IMR-90 (cell line): Measurements from ENCODE around the gene PAWR. TPM values are rescaled to one million over a fixed set of nuclear protein-coding genes. Genes with fewer than 3 reads are reported as not detected.

Experiments
- ATAC-seq: fragments of 200-7000 bp; cut with Tn5 transposase; 2 replicates; pipeline ENCODE4 v1.9.1; 2020; ENCODE audit warnings: low read depth, mild to moderate bottlenecking, moderate library complexity
- BruUV-seq: library from RNA; stranded (reverse); fragments of 400-500 nt; replicated peaks from 2 replicates; lab custom pipeline; 2021; lab: Mats Ljungman, UMichigan
- CTCF ChIA-PET: fragments of 300-600 bp; formaldehyde crosslinking; extraction: SDS; loops from one replicate; lab custom pipeline; 2021; ENCODE audit warnings: antibody characterized with exemption; lab: Yijun Ruan, JAX
- POLR2A ChIA-PET: fragments of 300-600 bp; sonication (Branson Sonifier 250); formaldehyde crosslinking; loops from one replicate; lab custom pipeline; 2022; ENCODE audit warnings: antibody characterized with exemption; ENCODE audit not compliant: unreplicated experiment; lab: Charles Lee
- DNase-seq: peaks from one replicate; pipeline ENCODE4 v3.0.0; 2013
- H2AFZ ChIP-seq: replicated peaks from 2 replicates; pipeline ENCODE3; 2013; ENCODE audit warnings: low read length, mild to moderate bottlenecking; ENCODE audit not compliant: poor library complexity
- H2AK5ac ChIP-seq: 2 replicates; pipeline ENCODE4 v1.6.1; 2013; ENCODE audit warnings: low read depth, low read length, inconsistent platforms
- H2AK9ac ChIP-seq: replicated peaks from 2 replicates; pipeline ENCODE3; 2013; ENCODE audit warnings: mild to moderate bottlenecking, low read depth, low read length, moderate library complexity; ENCODE audit not compliant: poor library complexity
- H2BK120ac ChIP-seq: 2 replicates; pipeline ENCODE4 v1.6.1; 2013; ENCODE audit warnings: low read depth, low read length, inconsistent platforms
- H2BK15ac ChIP-seq: 3 replicates; pipeline ENCODE4 v1.6.1; 2013; ENCODE audit warnings: low read depth, low read length, inconsistent platforms
- H2BK20ac ChIP-seq: 2 replicates; pipeline ENCODE4 v1.6.1; 2013; ENCODE audit warnings: low read depth, mild to moderate bottlenecking, inconsistent platforms, low read length, moderate library complexity
- H2BK5ac ChIP-seq: 2 replicates; pipeline ENCODE4 v1.6.1; 2013; ENCODE audit warnings: mild to moderate bottlenecking, low read depth, low read length, inconsistent platforms; ENCODE audit not compliant: poor library complexity, severe bottlenecking
- H3K14ac ChIP-seq: replicated peaks from 2 replicates; pipeline ENCODE4 v1.6.1; 2013; ENCODE audit warnings: low read depth, low read length, inconsistent platforms
- H3K18ac ChIP-seq: 2 replicates; pipeline ENCODE4 v1.6.1; 2013; ENCODE audit warnings: low read depth, low read length, control low read depth
- H3K23ac ChIP-seq: 2 replicates; pipeline ENCODE4 v1.6.1; 2013; ENCODE audit warnings: low read depth, low read length, inconsistent platforms
- H3K27ac ChIP-seq: 2 replicates; pipeline ENCODE4 v1.5.1; 2013; ENCODE audit warnings: mild to moderate bottlenecking, control low read depth, low read length; ENCODE audit not compliant: insufficient read depth
- H3K27me3 ChIP-seq: 2 replicates; pipeline ENCODE4 v1.6.1; 2013; ENCODE audit warnings: low read length; ENCODE audit not compliant: control insufficient read depth, insufficient read depth
- H3K36me3 ChIP-seq: 2 replicates; pipeline ENCODE4 v1.6.1; 2013; ENCODE audit warnings: low read length, mixed read lengths; ENCODE audit not compliant: control insufficient read depth, insufficient read depth
- H3K4ac ChIP-seq: 2 replicates; pipeline ENCODE4 v1.6.1; 2013; ENCODE audit warnings: low read depth, low read length, inconsistent platforms
- H3K4me1 ChIP-seq: 2 replicates; pipeline ENCODE4 v1.6.1; 2013; ENCODE audit warnings: low read length, mixed read lengths; ENCODE audit not compliant: control insufficient read depth, insufficient read depth
- H3K4me2 ChIP-seq: 2 replicates; pipeline ENCODE4 v1.6.1; 2013; ENCODE audit warnings: low read depth, mild to moderate bottlenecking, control low read depth, low read length, moderate library complexity
- H3K4me3 ChIP-seq: 2 replicates; pipeline ENCODE4 v1.5.1; 2013; ENCODE audit warnings: low read depth, mild to moderate bottlenecking, control low read depth, low read length, moderate library complexity; ENCODE audit not compliant: insufficient read depth
- H3K56ac ChIP-seq: 2 replicates; pipeline ENCODE4 v1.6.1; 2013; ENCODE audit warnings: low read length, inconsistent platforms; ENCODE audit not compliant: insufficient read depth; ENCODE audit errors: extremely low read depth
- H3K79me1 ChIP-seq, 2 experiments: 2 replicates each; pipeline ENCODE4 v1.6.1; 2013; ENCODE audit warnings: low read length in 2 of 2, inconsistent platforms in 1 of 2, low read depth in 1 of 2
- H3K9ac ChIP-seq: 2 replicates; pipeline ENCODE4 v1.6.1; 2013; ENCODE audit warnings: low read depth, low read length, control low read depth
- H3K9me1 ChIP-seq: 2 replicates; pipeline ENCODE4 v1.6.1; 2013; ENCODE audit warnings: low read length, inconsistent platforms; ENCODE audit not compliant: insufficient read depth
- H3K9me3 ChIP-seq: 2 replicates; pipeline ENCODE4 v1.6.1; 2013; ENCODE audit warnings: low read length; ENCODE audit not compliant: control insufficient read depth, insufficient read depth
- H4K20me1 ChIP-seq: 2 replicates; pipeline ENCODE4 v1.6.1; 2013; ENCODE audit warnings: low read length, inconsistent platforms; ENCODE audit not compliant: insufficient read depth
- H4K5ac ChIP-seq: 2 replicates; pipeline ENCODE4 v1.6.1; 2013; ENCODE audit warnings: mild to moderate bottlenecking, low read depth, low read length, control low read depth
- H4K8ac ChIP-seq, 2 experiments: 2 replicates each; pipeline ENCODE4 v1.6.1; 2013; ENCODE audit warnings: low read depth in 2 of 2, low read length in 2 of 2, control low read depth in 1 of 2, inconsistent platforms in 1 of 2
- H4K91ac ChIP-seq: 2 replicates; pipeline ENCODE4 v1.6.1; 2013; ENCODE audit warnings: low read depth, low read length, inconsistent platforms; ENCODE audit not compliant: insufficient read depth
- BHLHE40 ChIP-seq: fragments of 150-350 bp; IDR thresholded peaks from 2 replicates; pipeline ENCODE4 v1.6.1; 2016; ENCODE audit warnings: mild to moderate bottlenecking, low read depth, low read length
- CEBPB ChIP-seq: IDR thresholded peaks from 2 replicates; pipeline ENCODE4 v1.6.1; 2012; ENCODE audit warnings: low read depth, low read length, improper control_type of control experiment
- CHD1 ChIP-seq: IDR thresholded peaks from 2 replicates; pipeline ENCODE4 v1.6.1; 2012; ENCODE audit warnings: low read depth, low read length, improper control_type of control experiment
- FOS ChIP-seq: fragments of 150-350 bp; IDR thresholded peaks from 2 replicates; pipeline ENCODE4 v1.6.1; 2016; ENCODE audit warnings: low read depth, low read length
- MAFK ChIP-seq: IDR thresholded peaks from 2 replicates; pipeline ENCODE4 v1.6.1; 2012; ENCODE audit warnings: low read depth, low read length, improper control_type of control experiment
- MAZ ChIP-seq: IDR thresholded peaks from 2 replicates; pipeline ENCODE4 v1.6.1; 2012; ENCODE audit warnings: low read depth, mild to moderate bottlenecking, low read length, improper control_type of control experiment, moderate library complexity, borderline replicate concordance
- POLR2A ChIP-seq: IDR thresholded peaks from 2 replicates; pipeline ENCODE4 v1.6.1; 2012; ENCODE audit warnings: mild to moderate bottlenecking, low read depth, low read length
- RCOR1 ChIP-seq: IDR thresholded peaks from 2 replicates; pipeline ENCODE4 v1.6.1; 2012; ENCODE audit warnings: mild to moderate bottlenecking, low read length, improper control_type of control experiment; ENCODE audit not compliant: insufficient replicate concordance
- RFX5 ChIP-seq: IDR thresholded peaks from 2 replicates; pipeline ENCODE4 v1.8.0; 2012; ENCODE audit warnings: low read depth, mild to moderate bottlenecking, low read length, moderate library complexity
- SMC3 ChIP-seq: fragments of 150-350 bp; IDR thresholded peaks from 2 replicates; pipeline ENCODE4 v1.6.1; 2016; ENCODE audit warnings: low read depth, mild to moderate bottlenecking, antibody characterized with exemption, low read length, moderate library complexity
- USF2 ChIP-seq: fragments of 150-350 bp; IDR thresholded peaks from 2 replicates; pipeline ENCODE4 v1.6.1; 2017; ENCODE audit warnings: mild to moderate bottlenecking, antibody characterized with exemption, low read length, low read depth
- WGBS, 2 experiments: methylation state at CpG; one replicate each; pipeline versions ENCODE4 v1.1.5 to v1.1.7; 2013; ENCODE audit warnings: missing lambda C conversion rate in 2 of 2; ENCODE audit not compliant: insufficient read length in 1 of 2; ENCODE audit errors: extremely low coverage in 2 of 2; 5-methylcytosine and 5-hydroxymethylcytosine counted together
- dilution Hi-C: fragments of 300-500 bp; cut with HindIII; formaldehyde crosslinking; loops from one replicate; pipeline ENCODE4 v1.14.3; 2018; ENCODE audit warnings: low sequenced_read_pairs; ENCODE audit not compliant: unreplicated experiment
- in situ Hi-C: fragments of 300-500 bp; cut with MboI; formaldehyde crosslinking; loops from 3 replicates; pipeline ENCODE4 v1.14.3; 2019; ENCODE audit warnings: low sequenced_read_pairs, inconsistent platforms, mixed read lengths
- intact Hi-C: fragments of 100-400 bp; cut with micrococcal nuclease; formaldehyde crosslinking; loops from 2 replicates; pipeline ENCODE4 v1.10.0; 2022
- polyA plus RNA-seq, 3 experiments: library from polyadenylated mRNA; depleted of rRNA; stranded (reverse); fragments of >200 nt; gene quantifications; 2 replicates each; pipeline ENCODE4 v1.2.3, GENCODE V29; 2012; ENCODE audit warnings: low replicate concordance in 1 of 3
- total RNA-seq: library from RNA; depleted of rRNA; stranded (reverse); fragments of >200 nt; gene quantifications from 2 replicates; pipeline ENCODE4 v1.2.3, GENCODE V29; 2012
- TF ChIP-seq, protein P1 (sequence below): conservative IDR thresholded peaks from 2 replicates; pipeline ENCODE4 v1.5.1; 2012; ENCODE audit warnings: mild to moderate bottlenecking, low read depth, low read length, improper control_type of control experiment

PAWR gene
- total and polyA plus RNA-seq, 2 of the 4 experiments (the other 2 are of a cell fraction), result 13.2 to 13.6 TPM

GRCh38 chr12:79637093-79637492 is 53.7 kb downstream of the PAWR start:
- H3K36me3 ChIP-seq, result no peaks in the 10 kb centered on the region
- no TSS peak for BruUV-seq
- in situ Hi-C loops, result no loop called here

More at GRCh38 chr12:79637093-79637492, 53.7 kb downstream of the PAWR start:
- dilution Hi-C loops (no loop called here), intact Hi-C loops (loop anchor here (5.0 kb wide), 1 partner anchor 35 kb away; no protein-coding TSS in a partner anchor)
- Histone ChIP-seq H3K56ac (no peak overlapping the region), H3K14ac (no peak overlapping the region), H2BK15ac (no peak overlapping the region), H3K4me2 (no peak overlapping the region), H3K9me3 (no peaks in the 10 kb centered on the region), H3K27ac (no peak overlapping the region), H3K4me3 (no peak overlapping the region), H3K4ac (no peak overlapping the region), H3K79me1 (peaks cover 22 to 44% of the 10 kb centered on the region in 2 experiments), H2AFZ (no peak overlapping the region), H4K20me1 (peaks cover 4% of the 10 kb centered on the region; the same call in 1 of the 2 replicates), H3K9ac (no peak overlapping the region), H4K5ac (no peak overlapping the region), H2BK20ac (no peak overlapping the region), H3K27me3 (no peaks in the 10 kb centered on the region), H4K91ac (no peak overlapping the region), H3K4me1 (peaks cover 2% of the 10 kb centered on the region; the same call in 1 of the 2 replicates), H3K9me1 (no peaks in the 10 kb centered on the region), H2BK120ac (no peak overlapping the region), H3K18ac (no peak overlapping the region), H2AK5ac (no peak overlapping the region), H2BK5ac (no peak overlapping the region), H4K8ac (no peak overlapping the region), H3K23ac (no peak overlapping the region), H2AK9ac (no peak overlapping the region)
- no CpG with 5 or more reads among the region's 2 CpGs for WGBS, 2 experiments
- POLR2A ChIA-PET, result no interaction called here
- ATAC-seq (no peak), DNase-seq (no peak)
- CTCF ChIA-PET, result no interaction called here
- TF ChIP-seq RFX5, result no peak
- TF ChIP-seq USF2, result no peak
- TF ChIP-seq, protein P1, sequence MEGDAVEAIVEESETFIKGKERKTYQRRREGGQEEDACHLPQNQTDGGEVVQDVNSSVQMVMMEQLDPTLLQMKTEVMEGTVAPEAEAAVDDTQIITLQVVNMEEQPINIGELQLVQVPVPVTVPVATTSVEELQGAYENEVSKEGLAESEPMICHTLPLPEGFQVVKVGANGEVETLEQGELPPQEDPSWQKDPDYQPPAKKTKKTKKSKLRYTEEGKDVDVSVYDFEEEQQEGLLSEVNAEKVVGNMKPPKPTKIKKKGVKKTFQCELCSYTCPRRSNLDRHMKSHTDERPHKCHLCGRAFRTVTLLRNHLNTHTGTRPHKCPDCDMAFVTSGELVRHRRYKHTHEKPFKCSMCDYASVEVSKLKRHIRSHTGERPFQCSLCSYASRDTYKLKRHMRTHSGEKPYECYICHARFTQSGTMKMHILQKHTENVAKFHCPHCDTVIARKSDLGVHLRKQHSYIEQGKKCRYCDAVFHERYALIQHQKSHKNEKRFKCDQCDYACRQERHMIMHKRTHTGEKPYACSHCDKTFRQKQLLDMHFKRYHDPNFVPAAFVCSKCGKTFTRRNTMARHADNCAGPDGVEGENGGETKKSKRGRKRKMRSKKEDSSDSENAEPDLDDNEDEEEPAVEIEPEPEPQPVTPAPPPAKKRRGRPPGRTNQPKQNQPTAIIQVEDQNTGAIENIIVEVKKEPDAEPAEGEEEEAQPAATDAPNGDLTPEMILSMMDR, result no peak
- no peak for TF ChIP-seq BHLHE40
- TF ChIP-seq MAFK, result no peak
- TF ChIP-seq FOS, result no peak
- no peak for TF ChIP-seq MAZ
- TF ChIP-seq CHD1, result no peak
- no peak for TF ChIP-seq RCOR1
- TF ChIP-seq CEBPB, result no peak
- TF ChIP-seq SMC3, result no peak
- no peak for TF ChIP-seq POLR2A
